ENCODE results near the gene SLC26A9.

SLC26A9 gene

GRCh38 chr1:205981257-205981656, 38.0 kb upstream of the SLC26A9 start:
- Histone ChIP-seq H3K27me3 (ENCODE audit: control insufficient read depth in 2 of 2, insufficient read depth in 2 of 2, low read length in 2 of 2) (no peaks in the 10 kb centered on the region), H3K4me1 (ENCODE audit: control insufficient read depth in 2 of 2, insufficient read depth in 2 of 2, low read length in 2 of 2) (no peaks in the 10 kb centered on the region), H3K36me3 (ENCODE audit: control insufficient read depth in 2 of 2, insufficient read depth in 2 of 2, low read length in 2 of 2) (no peaks in the 10 kb centered on the region), H3K9me3 (ENCODE audit: control insufficient read depth in 2 of 2, low read length in 2 of 2) (no peaks in the 10 kb centered on the region), H3K9ac (ENCODE audit: low read depth in 1 of 2, low read length in 2 of 2) (no peak overlapping the region), H3K27ac (ENCODE audit: low read depth in 2 of 2, low read length in 2 of 2) (no peak overlapping the region), H3K4me3 (ENCODE audit: low read length in 2 of 2) (no peak overlapping the region)

- Histone ChIP-seq H3K9me3 (ENCODE audit: control insufficient read depth in 2 of 2, low read length in 2 of 2) (no peaks in the 10 kb centered on the region), H3K4me1 (ENCODE audit: control insufficient read depth in 2 of 2, insufficient read depth in 2 of 2, low read length in 2 of 2) (no peaks in the 10 kb centered on the region), H3K4me3 (ENCODE audit: low read length in 2 of 2) (no peak overlapping the region), H3K27ac (ENCODE audit: low read depth in 2 of 2, low read length in 2 of 2) (no peak overlapping the region), H3K27me3 (ENCODE audit: control insufficient read depth in 2 of 2, insufficient read depth in 2 of 2, low read length in 2 of 2) (no peaks in the 10 kb centered on the region), H3K36me3 (ENCODE audit: control insufficient read depth in 2 of 2, insufficient read depth in 2 of 2, low read length in 2 of 2) (no peaks in the 10 kb centered on the region), H3K9ac (ENCODE audit: low read depth in 1 of 2, low read length in 2 of 2) (no peak overlapping the region)
Measured at GRCh38 chr1:205980237-205980870, 37.1 kb upstream of the SLC26A9 start.

GRCh38 chr1:205979301-205979700, 36.0 kb upstream of the SLC26A9 start:
- Histone ChIP-seq H3K4me1 (ENCODE audit: control insufficient read depth in 2 of 2, insufficient read depth in 2 of 2, low read length in 2 of 2) (no peaks in the 10 kb centered on the region), H3K27me3 (ENCODE audit: control insufficient read depth in 2 of 2, insufficient read depth in 2 of 2, low read length in 2 of 2) (no peaks in the 10 kb centered on the region), H3K4me3 (ENCODE audit: low read length in 2 of 2) (no peak overlapping the region), H3K9me3 (ENCODE audit: control insufficient read depth in 2 of 2, low read length in 2 of 2) (no peaks in the 10 kb centered on the region), H3K9ac (ENCODE audit: low read depth in 1 of 2, low read length in 2 of 2) (no peak overlapping the region), H3K36me3 (ENCODE audit: control insufficient read depth in 2 of 2, insufficient read depth in 2 of 2, low read length in 2 of 2) (no peaks in the 10 kb centered on the region), H3K27ac (ENCODE audit: low read depth in 2 of 2, low read length in 2 of 2) (no peak overlapping the region)

GRCh38 chr1:205978676-205979075, 35.4 kb upstream of the SLC26A9 start:
- H3K27ac ChIP-seq (ENCODE audit: low read depth in 2 of 2, low read length in 2 of 2), result no peak overlapping the region
- no peak overlapping the region for H3K9ac ChIP-seq (ENCODE audit: low read depth in 1 of 2, low read length in 2 of 2)
- H3K36me3 ChIP-seq (ENCODE audit: control insufficient read depth in 2 of 2, insufficient read depth in 2 of 2, low read length in 2 of 2), result no peaks in the 10 kb centered on the region
- H3K9me3 ChIP-seq (ENCODE audit: control insufficient read depth in 2 of 2, low read length in 2 of 2), result no peaks in the 10 kb centered on the region
- no peaks in the 10 kb centered on the region for H3K4me1 ChIP-seq (ENCODE audit: control insufficient read depth in 2 of 2, insufficient read depth in 2 of 2, low read length in 2 of 2)
- no peaks in the 10 kb centered on the region for H3K27me3 ChIP-seq (ENCODE audit: control insufficient read depth in 2 of 2, insufficient read depth in 2 of 2, low read length in 2 of 2)
- H3K4me3 ChIP-seq (ENCODE audit: low read length in 2 of 2), result no peak overlapping the region

- no peak overlapping the region for H3K4me3 ChIP-seq (ENCODE audit: low read length in 2 of 2)
- no peak overlapping the region for H3K27ac ChIP-seq (ENCODE audit: low read depth in 2 of 2, low read length in 2 of 2)
- H3K9me3 ChIP-seq (ENCODE audit: control insufficient read depth in 2 of 2, low read length in 2 of 2), result no peaks in the 10 kb centered on the region
- H3K9ac ChIP-seq (ENCODE audit: low read depth in 1 of 2, low read length in 2 of 2), result no peak overlapping the region
- H3K36me3 ChIP-seq (ENCODE audit: control insufficient read depth in 2 of 2, insufficient read depth in 2 of 2, low read length in 2 of 2), result no peaks in the 10 kb centered on the region
- H3K27me3 ChIP-seq (ENCODE audit: control insufficient read depth in 2 of 2, insufficient read depth in 2 of 2, low read length in 2 of 2), result no peaks in the 10 kb centered on the region
- no peaks in the 10 kb centered on the region for H3K4me1 ChIP-seq (ENCODE audit: control insufficient read depth in 2 of 2, insufficient read depth in 2 of 2, low read length in 2 of 2)
Measured at GRCh38 chr1:205977402-205978014, 34.3 kb upstream of the SLC26A9 start.

- no peaks in the 10 kb centered on the region for H3K4me1 ChIP-seq (ENCODE audit: control insufficient read depth in 2 of 2, insufficient read depth in 2 of 2, low read length in 2 of 2)
- no peaks in the 10 kb centered on the region for H3K27me3 ChIP-seq (ENCODE audit: control insufficient read depth in 2 of 2, insufficient read depth in 2 of 2, low read length in 2 of 2)
- H3K9ac ChIP-seq (ENCODE audit: low read depth in 1 of 2, low read length in 2 of 2), result no peak overlapping the region
- no peak overlapping the region for H3K27ac ChIP-seq (ENCODE audit: low read depth in 2 of 2, low read length in 2 of 2)
- no peak overlapping the region for H3K4me3 ChIP-seq (ENCODE audit: low read length in 2 of 2)
- H3K9me3 ChIP-seq (ENCODE audit: control insufficient read depth in 2 of 2, low read length in 2 of 2), result no peaks in the 10 kb centered on the region
- no peaks in the 10 kb centered on the region for H3K36me3 ChIP-seq (ENCODE audit: control insufficient read depth in 2 of 2, insufficient read depth in 2 of 2, low read length in 2 of 2)
Measured at GRCh38 chr1:205976708-205977401, 33.6 kb upstream of the SLC26A9 start.

GRCh38 chr1:205976036-205976435, 32.8 kb upstream of the SLC26A9 start:
- H3K27ac ChIP-seq (ENCODE audit: low read depth in 2 of 2, low read length in 2 of 2), result no peak overlapping the region
- H3K27me3 ChIP-seq (ENCODE audit: control insufficient read depth in 2 of 2, insufficient read depth in 2 of 2, low read length in 2 of 2), result no peaks in the 10 kb centered on the region
- H3K9ac ChIP-seq (ENCODE audit: low read depth in 1 of 2, low read length in 2 of 2), result no peak overlapping the region
- H3K36me3 ChIP-seq (ENCODE audit: control insufficient read depth in 2 of 2, insufficient read depth in 2 of 2, low read length in 2 of 2), result no peaks in the 10 kb centered on the region
- H3K9me3 ChIP-seq (ENCODE audit: control insufficient read depth in 2 of 2, low read length in 2 of 2), result no peaks in the 10 kb centered on the region
- H3K4me3 ChIP-seq (ENCODE audit: low read length in 2 of 2), result no peak overlapping the region
- H3K4me1 ChIP-seq (ENCODE audit: control insufficient read depth in 2 of 2, insufficient read depth in 2 of 2, low read length in 2 of 2), result no peaks in the 10 kb centered on the region

- Histone ChIP-seq H3K4me1 (ENCODE audit: control insufficient read depth in 2 of 2, insufficient read depth in 2 of 2, low read length in 2 of 2) (no peaks in the 10 kb centered on the region), H3K27me3 (ENCODE audit: control insufficient read depth in 2 of 2, insufficient read depth in 2 of 2, low read length in 2 of 2) (no peaks in the 10 kb centered on the region), H3K4me3 (ENCODE audit: low read length in 2 of 2) (no peak overlapping the region), H3K9me3 (ENCODE audit: control insufficient read depth in 2 of 2, low read length in 2 of 2) (no peaks in the 10 kb centered on the region), H3K27ac (ENCODE audit: low read depth in 2 of 2, low read length in 2 of 2) (no peak overlapping the region), H3K9ac (ENCODE audit: low read depth in 1 of 2, low read length in 2 of 2) (no peak overlapping the region), H3K36me3 (ENCODE audit: control insufficient read depth in 2 of 2, insufficient read depth in 2 of 2, low read length in 2 of 2) (no peaks in the 10 kb centered on the region)
Measured at GRCh38 chr1:205975387-205975998, 32.2 kb upstream of the SLC26A9 start.

GRCh38 chr1:205974712-205975111, 31.5 kb upstream of the SLC26A9 start:
- Histone ChIP-seq H3K9ac (ENCODE audit: low read depth in 1 of 2, low read length in 2 of 2) (no peak overlapping the region), H3K4me3 (ENCODE audit: low read length in 2 of 2) (no peak overlapping the region), H3K9me3 (ENCODE audit: control insufficient read depth in 2 of 2, low read length in 2 of 2) (no peaks in the 10 kb centered on the region), H3K27ac (ENCODE audit: low read depth in 2 of 2, low read length in 2 of 2) (no peak overlapping the region), H3K27me3 (ENCODE audit: control insufficient read depth in 2 of 2, insufficient read depth in 2 of 2, low read length in 2 of 2) (no peaks in the 10 kb centered on the region), H3K36me3 (ENCODE audit: control insufficient read depth in 2 of 2, insufficient read depth in 2 of 2, low read length in 2 of 2) (no peaks in the 10 kb centered on the region), H3K4me1 (ENCODE audit: control insufficient read depth in 2 of 2, insufficient read depth in 2 of 2, low read length in 2 of 2) (no peaks in the 10 kb centered on the region)

Data from mucosa of rectum (tissue), 2 donors.